ENCODE measurements around the gene PSMB1.
"Not testable (repeated sequence)": the region's sequence is repeated elsewhere in the genome, so short reads cannot be mapped to it uniquely, and the experiment has no call there.

GRCh38 chr6:170508275-170508674, 44.8 kb downstream of the PSMB1 start:
- TF ChIP-seq, protein P1, sequence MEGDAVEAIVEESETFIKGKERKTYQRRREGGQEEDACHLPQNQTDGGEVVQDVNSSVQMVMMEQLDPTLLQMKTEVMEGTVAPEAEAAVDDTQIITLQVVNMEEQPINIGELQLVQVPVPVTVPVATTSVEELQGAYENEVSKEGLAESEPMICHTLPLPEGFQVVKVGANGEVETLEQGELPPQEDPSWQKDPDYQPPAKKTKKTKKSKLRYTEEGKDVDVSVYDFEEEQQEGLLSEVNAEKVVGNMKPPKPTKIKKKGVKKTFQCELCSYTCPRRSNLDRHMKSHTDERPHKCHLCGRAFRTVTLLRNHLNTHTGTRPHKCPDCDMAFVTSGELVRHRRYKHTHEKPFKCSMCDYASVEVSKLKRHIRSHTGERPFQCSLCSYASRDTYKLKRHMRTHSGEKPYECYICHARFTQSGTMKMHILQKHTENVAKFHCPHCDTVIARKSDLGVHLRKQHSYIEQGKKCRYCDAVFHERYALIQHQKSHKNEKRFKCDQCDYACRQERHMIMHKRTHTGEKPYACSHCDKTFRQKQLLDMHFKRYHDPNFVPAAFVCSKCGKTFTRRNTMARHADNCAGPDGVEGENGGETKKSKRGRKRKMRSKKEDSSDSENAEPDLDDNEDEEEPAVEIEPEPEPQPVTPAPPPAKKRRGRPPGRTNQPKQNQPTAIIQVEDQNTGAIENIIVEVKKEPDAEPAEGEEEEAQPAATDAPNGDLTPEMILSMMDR (IDR thresholded peaks at IDR 0.05): not testable (repeated sequence)
- TF ChIP-seq EP300 (IDR thresholded peaks at IDR 0.05): not testable (repeated sequence)
